Activated T-cell treated with anti-CD3 and anti-CD28 coated beads for 24 hours (primary cell): Measurements from ENCODE around the gene DLG5.

Experiments used
- DNase-seq: peaks from one replicate; pipeline ENCODE4 v3.0.0-alpha.2; 2020; ENCODE audit warnings: low read depth

DLG5 gene

DNA sequence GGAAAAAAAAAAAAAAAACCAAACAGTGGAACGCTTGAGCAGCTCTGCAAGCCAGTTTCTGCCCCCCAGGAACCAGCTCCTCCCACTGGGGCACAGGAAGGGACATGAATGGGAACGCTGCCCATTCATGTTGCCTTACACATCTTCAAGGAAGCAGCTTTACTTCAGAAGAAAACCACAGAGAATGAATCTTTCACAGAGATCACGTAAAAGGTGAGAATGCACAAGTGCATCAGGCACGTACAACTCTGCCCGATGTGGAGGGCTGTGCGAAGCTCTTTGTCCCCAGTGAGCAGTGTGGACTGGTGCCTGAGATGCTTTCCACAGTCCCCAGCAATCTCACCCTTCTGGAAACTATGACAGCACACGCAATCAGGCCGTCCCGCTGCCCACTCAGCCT is 106.2 kb downstream of the DLG5 start:
- DNase-seq: no peak

DNA sequence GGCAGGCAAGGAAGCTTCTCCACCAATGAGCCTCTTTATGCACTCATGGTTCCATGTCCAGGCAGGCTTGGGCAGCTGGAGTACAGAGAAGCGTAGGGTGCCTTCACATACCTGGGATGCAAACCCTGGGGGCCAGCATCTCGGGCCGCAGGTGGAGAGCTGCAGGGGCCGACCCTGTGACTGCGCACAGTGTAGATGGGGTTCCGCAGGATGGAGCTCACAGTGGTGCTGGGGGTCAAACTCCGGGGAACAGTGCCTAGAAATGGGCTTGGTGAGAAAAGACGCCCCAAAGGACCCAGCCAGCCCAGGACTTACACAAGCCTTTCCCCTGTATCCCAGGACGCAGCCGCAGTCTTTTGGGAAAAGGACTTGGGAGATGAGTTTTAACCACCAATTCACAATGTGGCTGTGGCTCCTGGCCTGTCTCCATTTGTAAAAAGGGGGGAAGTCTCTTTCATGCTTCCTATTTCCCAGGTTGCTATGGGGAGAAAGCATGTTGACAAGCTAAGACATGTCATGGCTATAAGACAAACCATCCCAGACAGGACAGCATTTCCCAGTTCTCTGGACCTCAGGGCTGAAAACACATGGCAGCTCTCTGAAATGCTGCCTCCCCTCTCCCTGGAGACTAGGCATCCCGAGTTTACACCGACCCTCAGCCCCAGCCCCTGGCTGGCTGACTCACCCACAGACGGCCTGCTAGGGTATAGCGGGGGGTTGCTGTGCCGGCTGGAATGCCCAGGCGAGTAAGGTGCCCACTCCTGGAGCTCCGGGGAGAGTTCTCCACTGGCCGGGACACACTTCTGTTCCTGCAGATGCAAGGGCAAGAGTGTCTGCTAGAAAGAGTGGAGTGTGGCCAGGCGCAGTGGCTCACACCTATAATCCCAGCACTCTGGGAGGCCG is 107.1 kb downstream of the DLG5 start:
- DNase-seq: no peak

DNA sequence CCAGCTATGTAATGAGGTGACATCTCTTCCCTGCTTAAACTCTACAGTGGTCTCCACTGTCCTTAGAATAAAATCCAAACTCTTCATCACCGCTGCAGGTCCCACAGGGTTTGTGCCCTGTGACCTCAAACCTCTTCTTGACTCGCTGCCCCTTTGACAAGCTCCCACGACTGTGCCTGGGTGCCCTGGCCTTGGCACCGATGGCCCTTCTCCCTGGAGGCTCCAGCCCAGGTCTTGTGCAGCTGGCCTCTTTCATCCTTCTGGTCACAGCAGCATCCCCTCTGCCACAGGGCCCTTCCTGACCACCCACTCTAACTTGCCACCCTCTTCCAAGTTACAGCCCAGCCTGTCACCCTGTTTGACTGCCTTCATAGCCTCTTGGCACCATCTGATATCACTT is 108.2 kb downstream of the DLG5 start:
- no peak for DNase-seq

DNA sequence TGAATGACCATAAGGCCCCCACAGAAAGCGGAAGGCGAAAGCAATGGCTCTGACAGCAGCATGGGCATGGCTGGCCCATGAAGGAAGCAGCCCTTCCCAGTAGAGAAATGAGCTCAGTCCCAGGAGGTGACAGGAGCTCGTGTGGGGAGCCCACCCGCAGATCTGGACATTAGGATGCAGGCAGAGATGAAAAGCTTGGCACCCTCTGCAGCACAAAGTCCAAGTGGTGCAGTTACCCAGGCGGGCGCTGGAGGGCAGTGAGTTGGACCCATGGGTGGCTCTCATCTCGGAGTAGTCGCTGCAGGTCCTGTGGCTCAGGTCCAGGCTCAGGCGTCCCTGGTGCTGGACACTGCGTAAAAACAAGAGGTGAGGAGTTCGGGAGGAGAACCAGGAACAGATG is 109.0 kb downstream of the DLG5 start:
- no peak for DNase-seq

DNA sequence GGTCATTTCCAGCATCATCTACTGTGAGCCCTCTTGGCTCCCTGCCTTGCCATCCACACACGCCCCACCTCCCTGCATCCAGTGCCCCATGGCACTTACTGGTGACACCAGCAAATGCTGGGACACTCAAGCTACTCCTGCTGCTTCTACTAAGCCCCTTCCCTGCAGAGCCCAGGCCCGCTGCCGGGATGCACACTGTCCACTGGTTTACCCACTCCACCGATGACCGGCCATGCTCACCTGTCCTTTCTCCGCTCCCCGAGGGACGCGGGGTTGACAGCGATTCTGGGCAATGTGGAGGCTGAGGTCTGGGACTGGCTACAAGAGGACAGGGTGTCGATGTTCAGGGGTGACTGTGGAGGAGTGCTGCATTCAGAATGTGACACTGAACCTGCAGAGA is 110.2 kb downstream of the DLG5 start:
- DNase-seq: no peak

DNA sequence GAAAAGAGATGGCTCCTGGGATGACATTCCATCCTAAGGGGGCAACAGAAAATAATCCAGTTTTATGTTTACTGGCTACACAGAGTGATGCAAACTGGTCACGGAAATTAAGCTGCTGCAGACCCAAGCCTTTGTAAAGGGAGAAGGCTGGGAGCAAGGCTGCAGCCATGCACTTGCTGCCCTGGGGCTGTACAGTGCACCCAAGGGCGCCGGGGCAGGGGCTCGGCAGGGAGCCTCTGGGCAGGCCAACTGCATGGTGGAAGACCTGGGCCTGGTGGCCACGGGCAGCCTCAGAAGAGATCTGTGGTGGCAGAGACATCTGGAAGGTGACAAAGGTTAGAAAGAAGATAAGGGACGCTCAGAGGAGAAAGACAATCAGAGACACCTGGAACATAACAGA is 113.8 kb downstream of the DLG5 start:
- no peak for DNase-seq

DNA sequence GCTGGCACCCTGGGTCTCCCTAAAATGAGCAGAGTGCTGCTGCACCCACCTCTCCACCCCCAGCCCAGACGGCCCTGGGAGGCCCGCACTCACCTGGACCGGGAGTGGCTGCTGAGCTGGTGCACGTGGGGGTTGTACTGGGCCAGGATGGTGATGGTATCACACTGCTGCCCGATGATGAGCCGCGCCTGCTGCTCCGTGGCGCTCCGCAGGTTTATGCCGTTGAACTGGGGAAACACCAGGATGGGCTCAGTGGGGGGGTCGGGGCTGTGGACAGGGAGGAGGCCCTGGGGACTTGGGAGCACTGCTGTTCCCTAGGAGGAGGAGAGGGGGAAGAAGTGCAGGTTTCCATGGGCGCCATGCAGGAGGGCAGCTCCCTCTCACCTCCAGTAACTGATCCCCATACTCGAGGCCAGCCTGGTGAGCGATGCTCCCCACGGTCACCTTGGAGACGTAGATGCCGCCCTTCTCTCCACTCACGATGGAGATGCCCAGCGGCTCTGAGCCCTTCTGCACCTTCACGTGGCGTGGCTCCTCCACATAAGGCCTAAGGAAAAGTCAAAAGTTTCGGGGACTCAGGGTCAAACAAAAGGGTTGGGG is 114.6 kb downstream of the DLG5 start:
- DNase-seq: no peak

DNA sequence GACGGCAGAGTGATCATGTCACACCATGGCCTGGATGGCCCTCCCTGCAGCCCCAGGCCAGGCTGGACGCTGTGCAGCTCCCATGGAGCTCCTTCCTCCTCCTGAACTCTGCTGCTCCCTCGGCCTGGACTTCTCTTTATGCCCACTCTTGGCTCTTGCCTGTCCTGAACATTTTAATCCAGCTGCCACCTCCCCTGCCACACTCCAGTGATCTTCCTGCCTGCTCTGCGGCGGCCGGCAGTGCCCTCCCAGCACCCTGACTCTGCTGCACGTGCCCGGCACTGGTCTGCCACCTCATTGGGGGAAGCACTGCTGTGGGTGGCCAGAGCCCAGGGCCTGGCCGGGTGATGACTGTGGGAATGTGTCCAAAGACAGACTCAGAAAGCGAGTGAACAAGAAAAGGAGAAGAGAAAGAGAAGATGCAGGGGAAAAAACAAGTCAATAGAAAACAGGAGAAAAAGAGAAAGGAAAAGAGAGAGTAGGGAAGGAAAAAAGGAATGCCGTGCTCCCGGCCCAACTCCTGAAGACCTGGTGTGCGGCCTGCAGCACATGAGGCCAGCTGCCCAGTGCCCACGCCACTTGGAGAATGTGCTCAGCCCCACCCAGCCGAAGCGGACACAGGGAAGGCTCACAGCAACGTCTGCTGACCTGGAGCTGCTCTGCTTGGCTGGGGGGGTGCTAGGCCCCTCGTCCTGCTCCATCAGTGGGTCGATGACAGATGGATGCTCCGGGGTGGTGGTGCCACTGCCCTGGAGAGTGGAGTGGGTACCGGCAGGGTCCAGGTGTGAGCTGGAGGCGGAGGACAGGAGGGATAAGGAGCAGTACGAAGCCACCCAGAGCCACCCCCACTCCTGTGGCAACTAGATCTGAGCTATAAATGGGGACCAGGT is 115.9 kb downstream of the DLG5 start:
- DNase-seq: no peak

DNA sequence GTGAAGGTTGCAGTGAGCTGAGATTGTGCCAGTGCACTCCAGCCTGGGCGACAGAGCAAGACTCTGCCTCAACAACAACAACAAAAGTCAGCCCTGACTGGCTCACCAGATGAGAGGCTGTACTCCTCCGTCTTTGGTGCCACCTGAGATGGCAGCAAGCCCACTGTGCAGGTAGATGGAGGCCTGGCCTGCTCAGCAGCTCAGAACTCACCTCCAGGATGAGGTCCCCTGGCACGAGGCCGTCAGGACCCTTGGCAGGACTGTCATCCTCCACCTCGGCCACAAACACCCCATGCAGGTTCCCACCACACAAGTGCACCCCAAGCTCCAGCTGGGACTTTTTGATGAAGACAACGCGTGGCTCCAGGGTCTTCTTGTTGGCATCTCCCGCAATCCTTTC is 117.2 kb downstream of the DLG5 start:
- no peak for DNase-seq

DNA sequence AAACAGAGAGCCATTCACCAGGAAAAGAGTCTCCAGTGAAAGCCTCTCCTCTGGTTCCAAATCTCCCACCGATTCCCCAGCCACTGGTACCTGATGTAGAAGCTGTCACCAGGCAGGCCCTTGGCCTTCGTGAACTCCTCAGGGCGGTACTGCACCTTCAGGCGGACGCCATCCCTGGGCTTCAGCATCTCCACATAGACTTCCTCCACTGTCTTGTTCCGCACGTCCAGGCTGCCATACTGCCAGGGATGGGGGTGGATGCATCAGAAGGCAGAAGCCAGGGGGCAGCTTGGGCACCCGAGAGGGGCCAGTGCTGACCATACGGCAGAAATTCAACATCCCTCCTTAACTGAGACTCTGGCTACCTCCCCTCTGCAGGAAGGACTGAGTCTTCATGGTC is 118.8 kb downstream of the DLG5 start:
- DNase-seq: no peak

DNA sequence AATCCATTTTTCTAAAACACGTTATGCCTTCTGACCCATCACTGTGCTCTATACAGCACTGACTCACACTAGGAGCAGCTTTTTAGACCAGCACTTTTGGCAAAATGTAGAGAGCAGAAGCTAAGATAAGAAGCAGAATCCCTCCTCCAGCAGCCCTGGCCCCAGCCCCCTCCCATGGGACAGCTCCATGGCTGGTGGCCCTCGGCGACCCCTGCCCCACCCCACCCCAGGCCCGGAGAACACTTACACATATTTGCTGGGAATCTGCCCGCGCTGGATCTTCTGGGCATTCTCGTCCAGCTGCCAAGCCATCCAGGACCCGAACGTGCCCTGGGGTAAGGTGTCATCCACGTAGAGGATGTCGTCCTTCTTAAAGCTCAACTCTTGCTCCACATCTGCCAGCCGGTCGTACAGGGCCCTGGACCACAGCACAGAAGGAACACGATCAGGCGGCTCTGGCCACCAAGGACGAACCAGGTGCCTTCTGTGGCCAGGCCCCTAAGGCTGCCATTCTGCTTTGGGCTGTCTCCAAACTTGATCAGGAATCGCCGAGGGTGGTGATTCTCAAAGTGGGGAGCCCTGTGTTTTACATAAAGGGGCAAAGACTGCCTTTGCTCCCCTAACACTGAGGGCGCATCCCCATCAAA is 119.9 kb downstream of the DLG5 start:
- no peak for DNase-seq

DNA sequence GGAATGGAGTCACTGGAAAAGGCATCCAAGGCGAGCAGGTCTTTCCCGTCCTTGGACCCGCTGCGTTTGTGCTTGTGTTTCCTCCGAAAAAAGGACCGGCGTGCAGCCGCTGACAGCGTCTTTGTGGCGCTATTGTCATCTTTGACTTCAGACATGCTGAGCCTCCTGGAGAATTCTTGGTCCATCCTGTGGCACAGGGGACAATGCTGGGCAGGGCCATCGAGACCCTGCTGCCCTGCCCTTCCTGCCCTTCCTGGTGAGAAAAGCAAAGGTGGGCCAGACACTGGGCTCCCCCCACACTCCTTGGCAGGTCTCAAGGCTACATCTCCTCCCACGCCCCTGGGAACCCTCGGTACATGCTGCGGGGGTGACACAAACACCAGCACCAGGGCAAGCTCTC is 120.9 kb downstream of the DLG5 start:
- DNase-seq: no peak

DNA sequence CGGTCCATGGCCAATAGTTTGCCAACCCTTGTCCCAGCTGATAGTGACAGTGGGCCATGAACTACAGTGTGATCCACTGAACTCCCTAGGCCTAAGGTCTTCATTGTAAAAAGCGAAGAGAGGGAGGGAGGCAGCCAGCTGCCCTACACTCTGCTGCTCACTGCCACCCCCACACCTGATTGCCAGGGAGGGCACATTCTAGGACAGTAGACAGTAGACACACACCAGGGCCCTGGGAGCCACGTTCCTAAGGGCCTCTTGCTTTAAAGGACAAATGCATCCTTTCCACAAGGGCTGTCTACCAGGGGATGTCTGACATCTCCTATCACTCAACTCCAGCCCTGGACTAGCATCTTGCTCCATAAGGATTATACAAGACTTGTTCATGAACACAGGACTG is 122.2 kb downstream of the DLG5 start:
- no peak for DNase-seq

DNA sequence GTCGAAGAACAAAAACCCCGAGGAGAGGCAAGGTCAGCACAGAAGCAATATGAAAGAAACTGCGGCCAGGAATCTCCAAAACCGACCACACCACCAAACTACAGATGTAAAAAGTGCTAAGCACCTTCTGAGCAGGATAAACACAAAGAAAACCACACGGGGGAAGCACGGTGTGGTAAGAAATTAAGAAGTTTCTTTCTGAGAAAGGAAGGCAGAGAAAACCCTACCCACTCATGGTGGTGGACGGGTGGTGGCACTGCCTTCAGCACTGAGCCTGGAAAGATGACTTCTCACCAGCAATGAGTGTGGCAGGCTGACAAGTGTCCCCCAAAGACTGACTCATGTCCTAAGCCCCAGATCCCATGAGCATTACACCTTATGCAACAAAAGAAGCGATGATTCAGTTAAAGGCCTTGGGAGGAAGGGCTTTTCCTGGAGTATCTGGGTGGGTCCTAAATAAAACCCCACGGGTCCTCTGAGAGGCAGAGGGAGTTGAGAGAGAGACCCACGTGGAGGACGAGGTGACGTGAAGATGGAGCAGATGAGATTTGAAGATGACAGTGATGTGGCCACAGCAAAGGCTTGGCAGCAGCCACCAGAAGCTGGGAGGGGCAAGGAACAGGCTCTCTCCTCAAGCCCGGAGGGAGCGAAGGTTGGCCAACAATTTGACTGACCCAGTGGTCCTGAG is 124.9 kb downstream of the DLG5 start:
- peak; percentile 24 for DNase-seq

DNA sequence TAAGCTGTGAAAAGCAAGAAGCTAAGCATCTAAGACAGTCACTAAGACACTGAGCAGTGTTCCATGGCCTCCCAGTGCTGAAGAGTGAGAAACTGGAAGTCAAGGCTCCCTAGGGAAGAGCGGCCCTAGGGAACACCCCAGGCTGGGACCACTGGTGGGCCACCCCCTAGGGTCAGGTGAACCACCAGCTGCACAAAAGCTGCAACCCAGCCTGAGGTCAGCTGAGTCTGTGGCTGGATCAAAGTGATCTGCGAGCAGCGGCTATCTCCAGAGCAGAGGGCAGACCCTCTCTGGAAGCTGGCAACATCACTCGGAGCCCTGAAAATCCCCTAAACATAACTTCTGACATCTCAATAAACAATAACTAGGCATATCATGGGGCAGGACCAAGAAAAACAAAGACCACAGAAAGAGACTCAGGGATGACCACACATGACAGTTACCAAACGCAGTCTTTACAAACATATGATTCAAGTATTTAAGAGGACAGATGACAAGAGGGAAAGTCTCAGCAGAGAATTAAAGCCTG is 125.8 kb downstream of the DLG5 start:
- no peak for DNase-seq

DNA sequence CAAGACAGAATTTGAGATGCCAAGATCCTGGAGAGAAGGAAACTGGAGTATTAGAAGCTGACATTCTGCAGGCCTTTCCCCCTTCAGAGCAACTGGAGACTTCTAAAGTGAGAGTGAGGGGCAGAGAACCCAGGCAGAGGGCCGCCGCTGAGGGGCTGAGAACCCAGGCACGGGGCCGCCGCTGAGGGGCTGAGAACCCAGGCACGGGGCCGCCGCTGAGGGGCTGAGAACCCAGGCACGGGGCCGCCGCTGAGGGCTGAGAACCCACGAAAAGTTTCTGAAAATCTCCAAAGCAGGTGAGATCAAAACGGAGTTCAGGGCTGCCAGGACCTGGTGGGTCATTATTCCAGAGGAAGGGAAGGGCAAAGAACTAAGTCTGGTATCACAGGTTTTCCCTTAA is 126.2 kb downstream of the DLG5 start:
- DNase-seq: no peak

DNA sequence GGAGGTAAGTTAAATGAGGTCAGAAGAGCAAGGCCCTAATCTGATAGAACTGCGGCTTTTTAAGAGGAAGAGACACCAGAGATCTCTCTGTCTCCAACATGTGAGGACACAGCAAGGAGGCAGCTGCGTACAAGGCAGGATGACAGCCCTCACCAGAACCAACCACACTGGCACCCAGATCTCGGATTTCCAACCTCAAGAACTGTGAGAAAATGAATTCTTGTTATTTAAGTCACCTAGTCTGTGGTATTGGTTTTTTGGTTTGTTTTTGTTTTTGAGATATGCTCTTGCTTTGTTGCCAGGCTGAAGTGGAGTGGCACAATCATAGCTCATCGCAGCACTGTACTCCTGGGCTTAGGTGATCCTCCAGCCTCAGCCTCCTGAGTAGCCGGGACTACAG is 127.2 kb downstream of the DLG5 start:
- DNase-seq: no peak

DNA sequence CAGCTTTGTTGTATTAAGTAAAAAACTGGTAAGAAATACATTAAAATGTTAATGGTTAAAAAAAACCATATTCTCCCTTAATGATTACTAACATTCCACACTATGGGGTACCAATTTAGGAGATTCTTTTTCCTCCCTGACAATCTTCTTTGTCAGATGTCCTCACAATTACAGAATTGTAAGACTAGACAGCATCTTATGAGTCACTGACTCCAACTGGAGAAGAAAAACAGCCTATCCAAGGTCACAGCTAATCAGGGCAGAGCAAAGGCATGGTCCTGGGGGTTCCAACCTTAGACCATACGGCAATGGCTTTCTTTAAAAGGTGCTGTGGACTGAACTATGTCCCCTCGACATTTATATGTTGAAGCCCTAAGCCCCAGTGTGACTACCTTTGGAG is 127.6 kb downstream of the DLG5 start:
- DNase-seq: no peak

DNA sequence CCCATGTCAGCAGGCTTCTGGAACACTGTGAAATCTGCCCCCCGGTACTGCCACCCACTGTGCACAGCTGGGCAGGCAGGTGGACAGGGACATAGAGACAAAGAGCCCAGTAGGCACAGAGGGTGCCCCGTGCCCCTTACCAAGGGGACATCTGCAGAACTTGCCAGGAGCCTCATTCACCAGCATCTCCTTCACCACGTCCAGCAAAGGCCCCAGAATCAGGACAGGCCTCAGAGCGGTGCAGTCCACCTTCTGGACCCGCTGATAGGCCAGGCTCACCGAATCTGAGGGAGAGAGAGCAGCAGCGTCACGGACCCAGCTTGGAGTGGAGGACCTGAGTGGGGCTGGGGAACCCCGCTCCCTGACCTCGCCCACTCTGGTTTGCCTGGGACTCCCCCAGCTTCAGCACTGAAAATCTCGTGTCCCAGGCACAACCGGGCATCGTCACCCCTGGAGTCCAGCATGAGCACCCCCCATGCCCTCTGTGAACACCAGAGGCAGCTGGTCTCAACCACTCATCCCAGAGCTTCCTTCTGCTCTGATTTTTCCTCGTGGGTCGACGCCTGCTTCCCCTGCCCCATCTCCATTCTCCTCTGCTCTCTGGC is 130.1 kb downstream of the DLG5 start:
- no peak for DNase-seq

DNA sequence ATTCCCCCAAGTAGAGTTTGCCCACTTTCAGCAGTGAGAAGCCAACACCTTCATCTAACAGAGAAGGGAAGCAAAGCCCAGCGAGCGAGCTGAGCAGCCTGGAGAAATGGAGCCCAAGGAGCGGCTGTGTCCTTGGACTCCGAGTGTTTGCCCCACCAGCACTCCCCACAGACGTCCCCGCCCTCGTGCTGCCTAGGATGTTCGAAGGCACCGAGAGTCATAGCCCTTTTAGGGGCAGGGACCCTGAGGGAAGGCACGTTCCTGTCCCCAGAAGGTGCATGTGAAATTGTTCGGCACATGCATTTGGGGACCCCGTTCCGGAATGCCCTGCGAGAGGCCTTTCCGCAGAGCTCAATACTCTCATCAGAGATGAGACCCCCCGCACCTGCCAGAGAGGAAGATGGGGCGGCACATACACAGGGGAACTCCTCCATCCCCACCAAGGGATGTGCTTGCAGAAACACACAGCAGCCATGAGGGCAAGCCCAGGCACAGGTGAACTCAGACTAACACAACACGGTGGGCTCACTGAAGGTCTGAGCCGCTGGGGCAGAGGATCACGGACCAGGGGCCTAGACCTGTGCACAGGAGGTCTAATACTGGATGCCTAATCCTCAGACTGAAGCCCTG is 131.0 kb downstream of the DLG5 start:
- no peak for DNase-seq
